HG02798 (cell line): ENCODE results near the gene AGAP1.

Source experiments
- ATAC-seq: cut with Tn5 transposase; IDR thresholded peaks from one replicate; pipeline ENCODE4 v1.9.1; 2021; ENCODE audit warnings: mild to moderate bottlenecking; ENCODE audit not compliant: unreplicated experiment, poor library complexity

The AGAP1 gene

DNA sequence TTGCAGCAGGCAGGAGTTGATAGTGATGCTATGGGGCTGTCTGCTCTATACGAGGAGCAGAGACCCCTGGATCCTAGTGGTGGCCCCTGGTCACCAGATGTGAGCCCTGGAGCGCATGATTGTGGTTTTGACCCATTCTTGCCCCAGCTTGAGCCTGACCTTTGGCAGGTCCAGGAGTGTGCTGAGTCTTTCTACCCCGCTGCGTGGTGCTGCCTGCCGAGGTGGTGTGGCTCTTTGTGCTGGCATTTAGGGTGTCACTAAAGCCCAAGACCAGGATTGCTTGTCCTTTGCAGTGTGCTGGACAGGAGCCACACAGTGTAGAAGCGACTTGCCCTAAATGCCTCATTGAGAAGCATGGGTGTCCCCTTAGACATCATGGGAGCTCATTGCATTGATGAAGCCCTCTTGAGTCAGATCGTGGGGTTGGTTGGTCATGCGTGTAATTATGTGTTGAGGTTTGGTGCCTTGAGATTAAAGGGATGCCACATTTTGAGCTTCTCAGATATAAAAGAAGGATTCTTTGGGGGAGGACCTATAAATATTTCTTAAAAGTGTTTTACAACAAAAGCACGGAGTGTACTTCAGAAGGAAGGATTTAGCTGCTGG lies 88.3 kb downstream of the AGAP1 start:
- ATAC-seq, result no peak

DNA sequence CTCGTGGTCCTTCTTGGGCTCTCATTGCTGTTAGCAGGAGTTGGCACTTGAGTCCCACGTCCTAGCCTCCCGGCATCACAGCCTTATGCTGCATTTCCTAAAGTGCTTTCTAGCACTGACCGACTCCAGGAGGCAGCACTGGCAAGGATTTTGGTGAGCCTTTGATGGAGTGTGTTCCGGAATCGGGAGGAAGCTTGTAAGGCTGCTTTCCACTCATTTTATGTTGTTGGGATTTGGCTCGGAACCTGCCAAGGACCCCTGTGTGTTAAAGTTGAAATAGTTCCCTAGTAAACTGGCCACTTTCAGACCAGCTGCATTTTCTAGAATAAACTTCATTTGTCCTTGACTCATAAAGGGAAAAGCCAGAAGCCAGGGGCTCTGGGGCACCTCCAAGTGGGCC lies 88.9 kb downstream of the AGAP1 start:
- ATAC-seq, result no peak

DNA sequence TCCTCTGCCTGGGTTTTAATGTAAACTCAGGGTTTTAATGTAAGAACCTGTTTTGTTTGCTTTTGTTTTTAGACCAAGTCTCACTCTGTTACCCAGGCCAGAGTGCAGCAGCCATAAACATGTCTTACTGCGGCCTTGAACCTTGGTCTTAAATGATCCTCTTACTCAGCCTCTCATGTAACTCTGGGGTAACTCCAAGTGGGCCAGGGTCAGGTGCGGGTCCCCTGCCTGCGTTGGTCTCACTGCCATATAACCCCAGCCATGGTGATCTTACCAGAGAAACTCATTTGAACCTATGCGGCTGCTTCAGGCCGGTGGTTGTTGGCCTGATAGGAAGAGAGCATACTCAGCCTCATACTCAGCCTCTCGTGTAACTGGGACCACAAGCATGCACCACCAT lies 89.3 kb downstream of the AGAP1 start:
- no peak for ATAC-seq

DNA sequence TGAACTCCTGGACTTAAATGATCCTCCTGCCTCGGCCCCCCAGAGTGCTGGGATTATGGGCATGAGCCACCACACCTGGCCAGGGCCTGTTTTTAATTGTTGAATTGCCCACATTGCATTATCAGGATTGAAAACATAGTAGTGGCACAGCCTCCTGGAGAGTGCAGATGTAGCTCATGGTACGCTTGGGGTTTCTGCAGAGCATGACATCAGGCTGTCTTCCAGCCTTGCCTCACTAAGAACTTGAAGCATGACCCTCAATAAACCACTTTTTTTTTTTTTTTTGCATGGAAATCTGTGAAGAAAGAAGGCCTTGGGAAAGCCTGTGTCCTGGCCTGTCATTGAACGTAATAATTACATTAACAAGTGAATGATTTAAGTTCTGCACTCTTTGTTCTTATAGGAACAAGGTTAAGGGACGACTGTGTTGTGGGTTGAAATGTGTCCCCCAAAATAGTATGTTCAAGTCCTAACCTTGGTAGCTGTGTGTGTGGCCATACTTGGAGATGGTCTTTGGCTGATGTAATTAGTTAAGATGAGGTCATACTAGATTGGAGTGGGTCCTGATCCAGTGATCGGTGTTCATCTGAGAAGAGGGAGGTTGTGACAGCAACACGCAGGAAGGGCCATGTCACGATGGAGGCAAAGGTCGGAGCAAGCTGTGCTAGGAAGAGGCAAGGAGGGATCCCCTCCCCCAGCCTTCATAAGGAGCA lies 90.2 kb downstream of the AGAP1 start:
- ATAC-seq, result no peak

DNA sequence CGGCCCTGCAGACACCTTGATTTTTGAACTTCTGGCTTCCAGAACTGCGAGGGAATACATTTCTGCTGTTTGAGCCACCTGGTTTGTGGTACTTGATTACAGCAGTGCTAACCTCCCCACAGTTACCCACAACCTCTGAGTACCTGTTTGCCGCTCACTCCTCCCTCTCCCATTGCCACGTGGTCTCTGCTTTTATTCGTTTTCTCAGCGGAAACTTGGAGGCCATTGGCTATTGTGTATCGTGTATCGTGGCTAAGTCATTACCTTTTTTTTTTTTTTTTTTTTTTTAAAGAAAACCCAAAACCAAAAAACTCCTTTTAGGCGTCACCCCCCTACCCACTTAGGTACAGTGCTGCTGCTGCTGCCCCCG lies 90.8 kb downstream of the AGAP1 start:
- ATAC-seq, result no peak

DNA sequence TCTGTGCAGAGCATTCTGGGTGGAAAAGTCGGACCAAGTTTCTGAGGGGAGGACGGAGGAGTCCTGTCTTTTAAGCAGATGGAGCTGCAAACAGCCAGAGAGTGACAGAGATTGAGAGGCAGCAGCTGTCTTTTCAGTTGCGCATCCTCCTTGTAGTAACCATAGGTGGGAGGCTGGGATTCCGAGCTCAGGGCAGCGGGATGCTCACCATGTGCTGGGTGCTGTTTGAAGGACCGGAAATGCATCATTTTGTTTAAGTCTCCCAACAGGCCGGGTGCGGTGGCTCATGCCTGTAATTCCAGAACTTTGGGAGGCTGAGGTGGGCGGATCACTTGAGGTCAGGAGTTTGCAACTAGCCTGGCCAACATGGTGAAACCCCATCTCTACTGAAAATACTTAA lies 93.4 kb downstream of the AGAP1 start:
- no peak for ATAC-seq

DNA sequence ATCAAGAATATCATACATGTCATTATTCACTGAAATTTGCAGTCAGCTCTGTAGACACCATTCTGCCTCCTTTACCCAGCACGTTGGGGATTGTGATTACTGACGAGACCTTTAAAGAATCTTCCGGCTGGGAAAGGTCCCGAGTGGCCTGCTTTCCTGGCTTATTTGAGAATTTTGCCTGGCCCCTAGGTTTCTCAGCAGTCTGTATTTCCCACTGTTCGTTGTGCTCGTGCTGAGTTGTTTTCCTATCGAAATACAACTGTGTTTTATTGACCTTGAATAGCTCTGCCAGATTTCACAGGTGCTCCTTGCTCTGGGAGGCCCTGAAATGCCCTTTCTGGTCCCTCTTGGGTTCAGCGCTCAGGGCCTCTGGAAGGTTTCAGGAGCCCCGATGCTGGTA lies 94.9 kb downstream of the AGAP1 start:
- no peak for ATAC-seq

DNA sequence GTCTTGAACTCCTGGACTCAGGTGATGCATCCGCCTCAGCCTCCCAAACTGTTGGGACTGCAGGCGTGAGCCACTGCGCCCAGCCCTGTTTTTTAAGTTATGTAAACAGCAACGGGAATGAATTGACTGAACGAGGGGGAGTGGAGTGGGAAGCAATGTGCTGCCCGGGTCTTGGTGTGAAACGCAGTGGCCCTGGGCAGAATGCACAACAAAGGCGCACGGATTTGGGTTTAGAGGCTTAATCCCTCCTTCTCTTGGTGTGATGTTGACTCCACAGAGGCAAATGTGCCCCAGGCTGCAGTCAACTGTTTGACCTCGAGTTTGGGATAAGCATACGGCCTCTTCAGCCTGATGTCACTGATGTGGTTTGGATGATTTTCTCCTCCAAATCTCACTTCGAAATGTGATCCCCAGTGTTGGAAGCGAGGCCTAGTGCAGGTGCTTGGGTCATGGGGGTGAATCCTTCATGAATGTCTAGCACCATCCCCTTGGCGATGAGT lies 97.4 kb downstream of the AGAP1 start:
- no peak for ATAC-seq

DNA sequence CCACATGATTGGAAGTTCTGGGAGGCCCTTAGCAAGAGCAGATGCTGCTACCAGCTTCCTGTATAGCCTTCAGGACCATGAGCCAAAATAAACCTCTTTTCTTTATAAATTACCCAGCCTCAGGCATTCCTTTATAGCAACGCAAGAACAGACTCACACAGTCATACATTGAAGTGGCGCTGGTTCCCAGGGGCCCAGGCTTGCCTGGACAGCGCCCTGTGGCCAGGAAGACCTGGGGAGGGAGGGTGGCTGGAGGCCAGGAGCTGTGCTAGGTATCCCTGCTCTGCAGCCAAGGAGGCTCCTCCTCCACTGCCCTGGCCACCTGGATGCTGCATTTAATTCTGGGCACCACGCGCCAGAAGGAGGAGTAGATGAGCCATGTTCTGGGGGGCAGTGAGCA lies 98.1 kb downstream of the AGAP1 start:
- ATAC-seq, result no peak

DNA sequence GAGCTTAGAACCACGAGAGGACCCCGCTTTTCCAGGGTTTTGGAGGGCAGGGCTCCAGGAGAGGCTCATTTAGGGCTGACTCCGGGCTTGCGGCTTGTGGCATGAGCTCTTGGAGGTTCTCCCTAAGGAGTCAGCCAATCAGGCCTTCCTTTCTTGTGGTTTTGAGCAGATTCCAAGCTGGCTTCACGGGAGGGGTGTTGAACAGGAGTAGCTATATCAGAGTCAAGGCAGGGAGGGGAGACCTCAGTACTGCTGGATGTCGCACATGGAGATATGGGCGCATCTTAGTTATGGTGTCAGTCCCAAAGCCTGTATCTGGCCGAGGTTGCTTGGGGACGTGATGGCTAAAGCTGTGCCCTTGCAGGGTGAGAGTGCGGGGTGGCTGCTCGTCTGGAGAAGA lies 98.6 kb downstream of the AGAP1 start:
- no peak for ATAC-seq

DNA sequence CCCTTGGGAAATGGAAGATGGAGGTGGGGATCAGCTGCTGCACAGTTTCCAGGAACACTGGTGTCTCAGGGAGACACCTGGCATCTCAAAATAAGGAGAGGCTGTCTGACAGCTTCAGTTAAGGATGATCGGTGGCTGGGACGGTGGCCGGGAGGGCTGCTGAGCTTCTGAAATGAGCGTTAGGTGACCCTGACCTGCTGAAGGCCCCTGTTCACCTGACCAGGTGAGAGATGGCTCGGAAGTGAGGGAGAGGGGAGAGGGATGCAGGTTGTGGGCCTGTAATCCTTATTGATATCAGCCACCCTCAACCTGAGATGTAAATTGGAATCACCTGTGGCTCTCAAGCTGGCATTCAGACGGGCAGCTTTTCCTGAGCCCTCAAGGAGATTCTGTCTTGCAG lies 99.0 kb downstream of the AGAP1 start:
- ATAC-seq, result no peak

DNA sequence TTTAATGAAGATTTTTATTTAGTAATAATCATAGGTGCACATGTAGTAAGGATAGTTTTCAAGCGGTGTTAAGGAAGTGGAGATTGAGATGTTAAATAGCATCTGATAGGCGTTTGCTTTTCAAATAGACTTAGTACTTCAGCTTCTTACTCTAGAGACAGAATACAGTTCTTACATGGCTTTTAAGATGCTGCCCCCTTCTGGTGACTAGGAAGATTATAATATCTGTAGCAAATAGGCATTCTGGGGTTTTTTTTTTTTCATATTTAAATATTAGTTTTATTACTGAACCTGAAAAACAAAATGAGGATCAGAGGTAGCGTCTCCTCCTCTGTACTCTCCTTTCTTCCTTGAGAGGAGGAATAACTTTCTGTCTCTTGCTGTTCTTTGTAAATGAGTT lies 100.2 kb downstream of the AGAP1 start:
- no peak for ATAC-seq

DNA sequence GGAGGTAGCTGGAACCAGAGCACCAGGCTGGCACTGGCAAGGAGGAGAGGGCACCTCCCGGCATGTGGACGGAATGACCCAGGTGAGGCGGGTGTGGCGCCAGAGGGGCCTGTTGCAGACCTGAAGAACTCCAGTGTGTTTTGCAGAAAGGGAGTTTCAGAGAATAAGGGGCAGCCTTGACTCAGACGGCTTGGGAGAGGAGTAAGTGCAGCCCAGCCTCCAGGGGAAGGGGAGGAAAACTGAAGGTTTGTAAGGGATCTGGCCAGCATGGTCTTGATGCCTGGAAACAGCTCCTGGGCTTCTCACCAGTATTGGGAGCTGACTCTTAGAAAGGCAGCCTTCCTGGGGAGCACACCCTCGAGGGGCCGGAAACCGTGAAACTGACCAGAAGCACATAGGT lies 101.1 kb downstream of the AGAP1 start:
- no peak for ATAC-seq

DNA sequence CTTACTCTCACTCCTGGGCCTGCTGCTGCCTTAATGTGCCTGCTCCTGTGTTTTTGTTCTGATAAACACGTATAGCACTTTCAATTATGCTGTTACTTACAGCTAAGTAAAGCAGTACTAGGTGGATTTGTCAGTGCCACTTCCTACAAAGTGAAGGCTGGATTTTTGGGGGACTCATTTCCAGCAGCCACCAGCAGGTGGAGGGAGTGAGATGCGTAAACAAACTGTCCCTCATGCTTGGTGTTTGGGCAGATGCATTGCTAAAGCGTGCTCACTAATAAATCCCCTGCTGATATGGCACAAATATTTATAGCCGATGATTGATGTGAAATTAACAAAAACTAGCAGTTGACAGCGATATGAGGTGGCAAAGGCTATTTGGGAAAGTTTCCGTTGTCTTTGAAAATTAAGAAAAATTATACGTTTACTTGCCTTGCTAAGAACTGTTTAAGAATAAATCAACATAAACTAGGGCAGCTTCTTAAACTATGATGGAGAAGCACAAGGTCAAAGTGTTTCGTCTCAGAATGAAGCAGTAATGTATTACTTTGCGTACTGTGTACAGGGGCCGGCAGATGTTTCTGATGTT lies 101.7 kb downstream of the AGAP1 start:
- ATAC-seq, result peak; percentile 50

DNA sequence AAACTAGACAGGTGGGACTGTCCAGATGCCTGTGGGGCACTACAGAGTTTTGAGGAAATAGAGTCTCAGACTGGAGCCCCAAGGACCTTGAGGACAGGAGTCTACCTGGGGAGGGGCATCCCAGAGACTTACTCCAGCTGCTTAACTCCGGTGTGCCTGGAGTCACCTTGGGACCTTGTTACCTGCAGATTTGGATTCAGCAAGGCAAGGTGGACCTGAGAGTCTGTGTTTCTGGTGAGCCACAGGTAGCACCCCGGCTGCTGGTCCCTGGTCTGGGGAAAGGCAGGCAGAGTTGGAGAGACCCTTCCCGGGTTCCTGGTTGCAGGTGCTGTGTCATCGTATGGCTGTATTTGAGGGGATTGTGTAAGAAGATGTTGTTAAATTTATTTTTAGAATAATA lies 102.4 kb downstream of the AGAP1 start:
- ATAC-seq, result no peak

DNA sequence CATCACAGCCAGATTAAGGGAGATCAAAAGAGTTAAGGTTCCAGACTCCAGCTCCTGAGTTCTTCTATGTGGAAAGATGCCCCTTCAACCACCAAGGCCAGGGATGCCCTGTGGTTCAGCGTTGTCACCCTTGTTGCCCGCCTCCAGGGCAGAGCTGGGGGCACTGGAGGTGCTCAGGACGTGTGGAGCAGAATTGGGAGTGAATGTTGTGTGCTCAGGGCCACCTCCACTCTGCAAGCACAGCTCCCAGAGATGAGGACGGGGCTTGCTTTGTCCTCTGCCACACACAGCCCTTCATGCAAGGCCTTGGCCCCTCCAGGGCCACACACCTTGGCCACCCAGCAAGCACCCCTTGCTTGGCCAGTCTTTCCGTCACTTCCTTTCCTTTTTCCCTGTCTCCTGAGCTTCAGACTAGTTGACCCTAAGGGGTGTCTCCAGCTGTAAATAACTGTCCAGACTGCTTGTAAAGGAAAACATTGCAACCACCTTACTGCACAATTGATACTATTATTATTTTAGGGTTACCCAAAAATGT lies 103.3 kb downstream of the AGAP1 start:
- ATAC-seq, result no peak

DNA sequence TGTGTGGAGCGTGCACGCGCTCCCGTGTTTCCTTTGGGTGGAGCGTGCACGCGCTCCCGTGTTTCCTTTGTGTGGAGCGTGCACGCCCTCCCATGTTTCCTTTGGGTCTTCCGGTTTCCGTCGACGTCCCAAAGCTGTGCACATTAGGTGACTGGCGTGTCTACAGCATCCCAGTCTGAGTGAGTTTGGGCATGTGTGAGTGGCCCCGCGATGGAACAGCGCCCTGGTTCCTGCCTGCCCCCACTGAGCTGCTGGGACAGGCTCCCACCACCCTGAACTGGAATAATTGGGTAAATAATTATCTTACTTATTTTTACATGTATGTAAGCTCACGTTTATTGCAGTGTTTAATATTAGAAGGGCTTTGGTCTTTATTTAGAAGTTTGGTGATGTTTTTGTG lies 104.2 kb downstream of the AGAP1 start:
- ATAC-seq, result no peak

DNA sequence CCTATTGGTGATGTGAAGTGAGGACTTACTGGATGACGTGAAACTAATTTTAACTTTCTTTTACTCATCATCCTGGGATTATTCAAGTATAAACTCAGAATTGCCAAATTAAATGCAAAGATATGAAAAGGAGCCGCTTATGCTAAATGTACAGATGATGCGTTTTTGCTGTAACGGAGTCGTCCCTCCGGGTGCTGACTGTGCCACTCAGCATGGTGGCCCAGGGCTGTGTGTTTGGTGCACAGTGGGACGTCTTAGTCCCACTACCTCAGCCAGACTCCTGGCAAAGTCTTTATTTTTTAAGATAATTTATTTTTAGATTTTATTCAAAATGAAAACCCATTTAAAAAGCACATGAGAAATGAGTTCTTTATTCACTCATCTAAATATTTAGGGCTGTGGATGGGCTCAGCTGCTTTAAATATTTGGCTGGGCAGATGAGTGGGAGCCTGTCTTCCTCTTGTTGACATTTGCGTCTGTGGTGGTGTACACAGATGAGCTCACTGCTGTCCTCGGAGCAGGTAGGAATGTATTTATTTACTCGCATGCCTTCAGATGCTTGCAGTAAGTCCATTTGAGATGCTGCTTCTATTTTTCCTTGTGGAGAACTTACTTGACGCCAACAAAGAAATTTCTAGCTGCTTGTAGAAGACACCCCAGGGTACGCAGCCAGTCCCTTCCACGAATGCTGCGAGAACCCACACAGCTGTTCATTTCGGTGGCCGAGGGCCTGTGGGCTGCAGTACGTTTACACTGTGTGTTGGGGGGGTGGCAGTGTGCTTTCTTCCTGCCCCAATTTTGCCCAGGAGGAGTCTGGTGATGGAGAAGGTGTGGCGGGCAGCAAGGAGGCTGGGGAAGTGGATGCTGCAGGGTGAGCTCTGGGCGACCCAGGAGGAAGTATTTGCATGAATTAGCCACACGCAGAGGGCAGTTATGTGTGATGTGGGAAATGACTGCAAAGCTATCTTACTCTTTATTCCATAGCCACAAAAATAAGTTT lies 105.0 kb downstream of the AGAP1 start:
- ATAC-seq, result no peak

DNA sequence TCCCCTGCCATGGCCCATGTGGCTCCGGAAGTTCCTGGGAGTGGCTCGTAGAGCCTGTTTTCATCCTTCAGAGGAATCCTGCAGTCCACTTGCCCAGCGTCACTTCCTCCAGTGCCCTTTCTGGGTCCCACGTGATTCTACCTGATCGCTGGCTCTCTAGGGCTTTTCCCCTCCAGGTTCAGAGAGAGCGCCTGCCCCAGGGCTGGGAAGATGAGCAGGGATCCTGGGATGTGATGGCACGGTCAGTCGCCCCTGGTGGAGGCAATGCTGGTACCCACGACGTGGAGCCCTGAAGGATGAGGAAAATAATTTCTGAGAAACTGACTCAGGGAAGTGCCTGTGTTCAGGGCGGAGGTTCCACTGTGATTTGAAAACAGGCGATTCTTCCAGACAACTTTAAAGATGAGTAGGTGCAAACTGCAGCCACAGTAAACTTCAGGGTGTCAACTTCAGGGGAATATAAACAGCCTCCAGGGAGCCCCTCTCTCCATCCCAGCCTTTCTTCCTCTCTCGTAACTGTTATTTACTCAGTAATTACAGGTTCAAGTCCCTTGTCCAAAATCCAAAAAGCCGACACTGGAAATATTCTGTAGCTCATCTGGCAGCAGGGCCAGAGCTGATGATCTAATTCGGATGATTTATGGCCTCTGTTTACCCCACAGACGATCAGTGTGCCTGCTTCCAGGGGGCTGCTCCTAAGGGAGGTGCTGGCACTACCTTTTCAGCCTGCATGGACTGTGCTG lies 105.9 kb downstream of the AGAP1 start:
- no peak for ATAC-seq

DNA sequence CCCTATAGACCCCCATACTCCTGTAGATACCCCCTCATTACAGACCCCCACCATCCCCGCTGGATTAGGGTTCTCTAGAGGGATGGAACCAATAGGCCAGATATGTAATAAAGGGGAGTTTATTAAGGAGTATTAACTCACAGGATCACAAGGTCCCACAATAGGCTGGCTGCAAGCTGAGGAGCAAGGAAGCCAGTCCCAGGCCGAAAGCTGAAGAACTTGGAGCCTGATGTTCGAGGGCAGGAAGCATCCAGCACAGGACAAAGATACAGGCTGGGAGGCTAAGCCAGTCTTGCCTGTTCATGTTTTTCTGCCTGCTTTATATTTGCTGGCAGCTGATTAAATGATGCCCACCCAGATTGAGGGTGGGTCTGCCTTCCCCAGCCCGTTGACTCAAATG lies 106.6 kb downstream of the AGAP1 start:
- no peak for ATAC-seq
